Immature natural killer cell (primary cell): ENCODE data around the gene CHMP4A. TPM values are rescaled to one million over a fixed set of nuclear protein-coding genes. Genes with fewer than 3 reads are reported as not detected.
"Not testable (repeated sequence)": the region's sequence is repeated elsewhere in the genome, so short reads cannot be mapped to it uniquely, and the experiment has no call there.

Experiments
- DNase-seq, 3 donors: peaks; one replicate each; pipeline ENCODE4 v3.0.0; 2022; ENCODE audit warnings: mixed read lengths in 1 of 3
- H3K27ac Mint-ChIP-seq, 6 donors: one replicate each; pipeline ENCODE4 v1.8.0; 2020; ENCODE audit warnings: mixed read lengths in 6 of 6, mild to moderate bottlenecking in 5 of 6, inconsistent platforms in 4 of 6, moderate library complexity in 3 of 6
- H3K27me3 Mint-ChIP-seq, 3 donors: one replicate each; pipeline ENCODE4 v1.8.0; 2020 to 2021; ENCODE audit warnings: low read depth in 3 of 3, mild to moderate bottlenecking in 3 of 3, mixed read lengths in 3 of 3, moderate library complexity in 3 of 3, inconsistent platforms in 1 of 3
- H3K36me3 Mint-ChIP-seq, 3 donors: one replicate each; pipeline ENCODE4 v1.8.0; 2020; ENCODE audit warnings: mixed read lengths in 3 of 3, inconsistent platforms in 2 of 3, mild to moderate bottlenecking in 2 of 3
- H3K4me1 Mint-ChIP-seq, 2 donors: one replicate each; pipeline ENCODE4 v1.8.0; 2020; ENCODE audit warnings: inconsistent platforms in 2 of 2, mild to moderate bottlenecking in 2 of 2, mixed read lengths in 2 of 2, moderate library complexity in 1 of 2
- H3K4me3 Mint-ChIP-seq, 5 donors: one replicate each; pipeline ENCODE4 v1.8.0; 2020; ENCODE audit warnings: mild to moderate bottlenecking in 5 of 5, mixed read lengths in 5 of 5, inconsistent platforms in 3 of 5, moderate library complexity in 3 of 5
- H3K9me3 Mint-ChIP-seq, 6 donors: one replicate each; pipeline ENCODE4 v1.8.0; 2020; ENCODE audit warnings: mild to moderate bottlenecking in 6 of 6, mixed read lengths in 6 of 6, inconsistent platforms in 4 of 6, moderate library complexity in 3 of 6
- polyA plus RNA-seq, 3 donors: library from polyadenylated mRNA; unstranded; fragments of 300-500 nt; fragmentation: Illumina TruSeq; gene quantifications; one replicate each; pipeline ENCODE4 v1.2.3, GENCODE V29; 2021

The CHMP4A gene
- polyA plus RNA-seq, 3 donors from 2014 or later: 162 to 203 (median 168) TPM

GRCh38 chr14:24228902-24229301, 15.6 kb upstream of the CHMP4A start:
- peaks cover 35 to 52% of the 10 kb centered on the region in 2 donors for H3K4me1 Mint-ChIP-seq
- H3K27me3 Mint-ChIP-seq: peaks cover 0 to 2% (median 0%) of the 10 kb centered on the region in 3 donors
- H3K9me3 Mint-ChIP-seq: no peaks in the 10 kb centered on the region
- H3K36me3 Mint-ChIP-seq: peaks cover 7 to 10% (median 9%) of the 10 kb centered on the region in 3 donors
- no peak overlapping the region for H3K27ac Mint-ChIP-seq
- DNase-seq: no peak
- no peak overlapping the region for H3K4me3 Mint-ChIP-seq

GRCh38 chr14:24226473-24226872, 13.2 kb upstream of the CHMP4A start:
- no peaks in the 10 kb centered on the region for H3K9me3 Mint-ChIP-seq

GRCh38 chr14:24224618-24225071, 11.4 kb upstream of the CHMP4A start:
- H3K4me1 Mint-ChIP-seq: peaks cover 7 to 24% of the 10 kb centered on the region in 2 donors
- DNase-seq: no peak
- H3K36me3 Mint-ChIP-seq: peaks cover 6 to 10% (median 7%) of the 10 kb centered on the region in 3 donors
- H3K27ac Mint-ChIP-seq: peak overlapping the region in 3 of 6 donors; percentile 29 to 83 (median 42)
- no peaks in the 10 kb centered on the region for H3K27me3 Mint-ChIP-seq
- H3K4me3 Mint-ChIP-seq: no peak overlapping the region
- no peaks in the 10 kb centered on the region for H3K9me3 Mint-ChIP-seq

More at GRCh38 chr14:24226473-24226872, 13.2 kb upstream of the CHMP4A start:
- Mint-ChIP-seq H3K27me3 (no peaks in the 10 kb centered on the region), H3K4me3 (no peak overlapping the region), H3K27ac (no peak overlapping the region), H3K4me1 (peaks cover 16 to 31% of the 10 kb centered on the region in 2 donors), H3K36me3 (peaks cover 6 to 10% (median 7%) of the 10 kb centered on the region in 3 donors)
- no peak for DNase-seq

GRCh38 chr14:24222987-24223386, 9.7 kb upstream of the CHMP4A start:
- H3K4me1 Mint-ChIP-seq: peaks cover 5 to 18% of the 10 kb centered on the region in 2 donors
- H3K4me3 Mint-ChIP-seq, DNase-seq, H3K9me3 Mint-ChIP-seq, H3K27ac Mint-ChIP-seq, H3K27me3 Mint-ChIP-seq: not testable (repeated sequence)
- peaks cover 6 to 12% (median 11%) of the 10 kb centered on the region in 3 donors for H3K36me3 Mint-ChIP-seq

GRCh38 chr14:24219521-24219920, 6.2 kb upstream of the CHMP4A start:
- H3K36me3 Mint-ChIP-seq: peaks cover 0 to 6% (median 5%) of the 10 kb centered on the region in 3 donors
- peaks cover 2 to 7% (median 3%) of the 10 kb centered on the region in 3 donors for H3K27me3 Mint-ChIP-seq

GRCh38 chr14:24219080-24219479, 5.8 kb upstream of the CHMP4A start:
- peaks cover 2 to 7% (median 7%) of the 10 kb centered on the region in 3 donors for H3K27me3 Mint-ChIP-seq
- peaks cover 24 to 25% of the 10 kb centered on the region in 2 donors for H3K4me1 Mint-ChIP-seq
- H3K4me3 Mint-ChIP-seq: no peak overlapping the region
- no peaks in the 10 kb centered on the region for H3K9me3 Mint-ChIP-seq
- DNase-seq: no peak
- no peak overlapping the region for H3K27ac Mint-ChIP-seq
- H3K36me3 Mint-ChIP-seq: peaks cover 0 to 6% (median 3%) of the 10 kb centered on the region in 3 donors

More at GRCh38 chr14:24219521-24219920, 6.2 kb upstream of the CHMP4A start:
- Mint-ChIP-seq H3K4me1 (peaks cover 22 to 23% of the 10 kb centered on the region in 2 donors), H3K4me3 (no peak overlapping the region), H3K9me3 (no peaks in the 10 kb centered on the region), H3K27ac (peak overlapping the region in 2 of 6 donors; percentile 28 to 65)
- DNase-seq: no peak

- DNase-seq, H3K9me3 Mint-ChIP-seq, H3K4me3 Mint-ChIP-seq, H3K36me3 Mint-ChIP-seq: not testable (repeated sequence)
- Mint-ChIP-seq H3K27me3 (peaks cover 6 to 19% (median 14%) of the 10 kb centered on the region in 3 donors), H3K4me1 (peaks cover 42 to 44% of the 10 kb centered on the region in 2 donors), H3K27ac (peak overlapping the region; percentile 96 to 100 (median 98))
Observed at GRCh38 chr14:24216876-24217275, 3.6 kb upstream of the CHMP4A start.

GRCh38 chr14:24216345-24216699, 3.0 kb upstream of the CHMP4A start:
- Mint-ChIP-seq H3K4me3 (peak overlapping the region; percentile 89 to 99 (median 93)), H3K36me3 (peaks cover 4 to 11% (median 8%) of the 10 kb centered on the region in 3 donors)

GRCh38 chr14:24215495-24216344, 2.4 kb upstream of the CHMP4A start, which contains the start of gene MDP1:
TSS of gene MDP1 (minus strand) at chr14:24216066. CDS start at chr14:24215955, 111 bp downstream.
- peaks cover 8 to 21% (median 14%) of the 10 kb centered on the region in 3 donors for H3K27me3 Mint-ChIP-seq
- peak within 1 kb of the TSS; percentile 89 to 99 (median 93) for H3K4me3 Mint-ChIP-seq
- peak; percentile 84 to 88 (median 87) for DNase-seq
- peak within 1 kb of the TSS; percentile 96 to 100 (median 98) for H3K27ac Mint-ChIP-seq
- no peaks in the 10 kb centered on the region for H3K9me3 Mint-ChIP-seq
- H3K4me1 Mint-ChIP-seq: peaks cover 51% of the 10 kb centered on the region in 2 donors
- H3K36me3 Mint-ChIP-seq: peaks cover 4 to 11% (median 9%) of the 10 kb centered on the region in 3 donors

More at GRCh38 chr14:24216345-24216699, 3.0 kb upstream of the CHMP4A start:
- peaks cover 47 to 49% of the 10 kb centered on the region in 2 donors for H3K4me1 Mint-ChIP-seq
- no peak for DNase-seq
- peak overlapping the region; percentile 96 to 100 (median 98) for H3K27ac Mint-ChIP-seq
- no peaks in the 10 kb centered on the region for H3K9me3 Mint-ChIP-seq
- peaks cover 8 to 19% (median 14%) of the 10 kb centered on the region in 3 donors for H3K27me3 Mint-ChIP-seq

GRCh38 chr14:24213866-24214662, 776 bp upstream of the CHMP4A start:
- DNase-seq: no peak
- H3K36me3 Mint-ChIP-seq: peaks cover 10 to 23% (median 12%) of the 10 kb centered on the region in 3 donors
- H3K27me3 Mint-ChIP-seq: peaks cover 8 to 23% (median 14%) of the 10 kb centered on the region in 3 donors
- H3K4me3 Mint-ChIP-seq: peak overlapping the region; percentile 91 to 99 (median 93)
- peak overlapping the region; percentile 96 to 100 (median 98) for H3K27ac Mint-ChIP-seq
- peaks cover 58 to 60% of the 10 kb centered on the region in 2 donors for H3K4me1 Mint-ChIP-seq
- no peaks in the 10 kb centered on the region for H3K9me3 Mint-ChIP-seq

GRCh38 chr14:24211311-24211710, 2.0 kb downstream of the CHMP4A start:
- peaks cover 8 to 25% (median 14%) of the 10 kb centered on the region in 3 donors for H3K27me3 Mint-ChIP-seq
- H3K4me1 Mint-ChIP-seq: peaks cover 65 to 77% of the 10 kb centered on the region in 2 donors
- H3K9me3 Mint-ChIP-seq: no peaks in the 10 kb centered on the region
- H3K4me3 Mint-ChIP-seq: peak overlapping the region in 4 of 5 donors; percentile 33 to 95 (median 65)
- H3K36me3 Mint-ChIP-seq: peaks cover 16 to 35% (median 19%) of the 10 kb centered on the region in 3 donors
- H3K27ac Mint-ChIP-seq: peak overlapping the region; percentile 96 to 100 (median 98)
- no peak for DNase-seq

- Mint-ChIP-seq H3K36me3 (peaks cover 27 to 54% (median 33%) of the 10 kb centered on the region in 3 donors), H3K9me3 (no peaks in the 10 kb centered on the region), H3K4me1 (peaks cover 39 to 58% of the 10 kb centered on the region in 2 donors), H3K27ac (peak overlapping the region; percentile 86 to 98 (median 92)), H3K27me3 (peaks cover 1 to 8% (median 3%) of the 10 kb centered on the region in 3 donors), H3K4me3 (no peak overlapping the region)
- DNase-seq: no peak
Observed at GRCh38 chr14:24207625-24208024, 5.7 kb downstream of the CHMP4A start.

- Mint-ChIP-seq H3K4me1 (peaks cover 36 to 57% of the 10 kb centered on the region in 2 donors), H3K27me3 (peaks cover 1 to 5% (median 3%) of the 10 kb centered on the region in 3 donors), H3K36me3 (peaks cover 29 to 59% (median 37%) of the 10 kb centered on the region in 3 donors), H3K4me3 (no peak overlapping the region), H3K9me3 (no peaks in the 10 kb centered on the region), H3K27ac (peak overlapping the region; percentile 86 to 98 (median 92))
- DNase-seq: peak; percentile 38 to 58 (median 55)
Observed at GRCh38 chr14:24207104-24207551, 6.2 kb downstream of the CHMP4A start.
